Dedifferentiated amniotic fluid mesenchymal stem cell (primary cell): ENCODE measurements around the gene ATG7.
A peak's percentile ranks its signal among the peaks of the same experiment; 100 is the strongest.
"Not testable (repeated sequence)": the region's sequence is repeated elsewhere in the genome, so short reads cannot be mapped to it uniquely, and the experiment has no call there.

Experiments
- DNase-seq: peaks from one replicate; pipeline ENCODE4 v3.0.0-alpha.2; 2016; ENCODE audit errors: extremely low spot score

ATG7 gene

DNA sequence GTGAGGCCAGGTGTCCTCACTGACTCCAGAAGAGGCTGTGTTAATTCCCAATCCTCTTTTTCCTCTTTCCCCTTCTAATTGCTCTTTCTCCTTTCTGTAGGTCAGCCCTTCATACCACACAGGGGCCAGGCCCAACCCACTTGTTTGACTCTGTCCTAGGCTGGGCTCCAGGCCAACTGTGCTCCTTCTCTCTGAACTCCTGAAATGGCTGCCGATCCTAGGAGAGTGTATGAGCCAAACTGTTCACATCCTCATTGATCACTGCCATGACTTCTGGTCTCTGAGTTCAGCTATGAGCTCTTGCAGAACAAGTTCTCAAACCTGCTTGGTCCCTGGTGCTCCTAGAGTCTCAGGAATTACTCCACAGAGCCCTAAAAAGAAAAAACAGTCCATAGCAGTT, 226.4 kb downstream of the ATG7 start:
- no peak for DNase-seq

DNA sequence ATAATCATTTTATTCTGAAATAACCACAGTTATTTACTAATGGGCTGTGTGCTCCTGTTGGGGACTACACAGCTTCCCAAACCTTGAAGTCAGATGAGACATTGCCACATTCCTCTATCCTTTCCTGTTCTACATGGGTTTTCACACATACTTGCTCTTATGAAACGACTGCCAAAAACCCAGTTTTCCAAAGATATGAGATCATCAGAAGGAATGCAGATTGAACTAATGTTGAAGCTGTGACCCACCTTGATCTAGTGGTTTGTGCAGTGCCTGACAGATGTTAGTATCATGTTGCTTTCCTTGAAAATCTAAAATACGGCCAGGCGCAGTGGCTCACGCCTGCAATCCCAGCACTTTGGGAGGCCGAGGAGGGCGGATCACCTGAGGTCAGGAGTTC, 226.9 kb downstream of the ATG7 start:
- DNase-seq: peak; percentile 79

DNA sequence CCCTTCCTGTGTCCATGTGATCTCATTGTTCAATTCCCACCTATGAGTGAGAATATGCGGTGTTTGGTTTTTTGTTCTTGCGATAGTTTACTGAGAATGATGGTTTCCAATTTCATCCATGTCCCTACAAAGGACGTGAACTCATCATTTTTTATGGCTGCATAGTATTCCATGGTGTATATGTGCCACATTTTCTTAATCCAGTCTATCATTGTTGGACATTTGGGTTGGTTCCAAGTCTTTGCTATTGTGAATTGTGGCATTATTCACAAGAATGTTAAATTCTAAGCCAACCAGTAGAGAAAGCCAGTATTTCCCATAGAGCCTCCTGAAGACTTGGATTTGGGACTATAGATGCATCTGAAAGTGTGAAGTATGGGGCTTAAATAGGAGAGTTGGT, 230.2 kb downstream of the ATG7 start:
- DNase-seq: not testable (repeated sequence)

DNA sequence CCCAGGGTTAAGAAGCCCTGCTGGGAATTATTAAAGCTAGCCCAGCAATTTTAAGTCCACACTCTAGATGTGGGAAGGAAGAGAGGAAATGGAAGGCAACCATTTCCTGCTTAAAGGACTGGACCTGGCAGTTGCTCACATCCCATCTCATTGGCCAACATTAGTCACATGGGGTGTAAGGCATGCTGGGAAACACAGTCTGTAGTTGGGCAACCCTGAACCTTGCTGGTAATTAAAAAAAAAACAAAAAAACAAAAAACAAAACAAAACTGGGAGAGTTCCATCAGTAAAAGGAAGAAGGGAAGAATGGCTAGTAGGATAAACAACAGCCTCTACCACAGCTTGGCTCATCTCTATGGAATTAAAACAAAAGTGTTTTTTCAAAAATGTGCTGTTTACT, 235.5 kb downstream of the ATG7 start:
- DNase-seq: no peak

DNA sequence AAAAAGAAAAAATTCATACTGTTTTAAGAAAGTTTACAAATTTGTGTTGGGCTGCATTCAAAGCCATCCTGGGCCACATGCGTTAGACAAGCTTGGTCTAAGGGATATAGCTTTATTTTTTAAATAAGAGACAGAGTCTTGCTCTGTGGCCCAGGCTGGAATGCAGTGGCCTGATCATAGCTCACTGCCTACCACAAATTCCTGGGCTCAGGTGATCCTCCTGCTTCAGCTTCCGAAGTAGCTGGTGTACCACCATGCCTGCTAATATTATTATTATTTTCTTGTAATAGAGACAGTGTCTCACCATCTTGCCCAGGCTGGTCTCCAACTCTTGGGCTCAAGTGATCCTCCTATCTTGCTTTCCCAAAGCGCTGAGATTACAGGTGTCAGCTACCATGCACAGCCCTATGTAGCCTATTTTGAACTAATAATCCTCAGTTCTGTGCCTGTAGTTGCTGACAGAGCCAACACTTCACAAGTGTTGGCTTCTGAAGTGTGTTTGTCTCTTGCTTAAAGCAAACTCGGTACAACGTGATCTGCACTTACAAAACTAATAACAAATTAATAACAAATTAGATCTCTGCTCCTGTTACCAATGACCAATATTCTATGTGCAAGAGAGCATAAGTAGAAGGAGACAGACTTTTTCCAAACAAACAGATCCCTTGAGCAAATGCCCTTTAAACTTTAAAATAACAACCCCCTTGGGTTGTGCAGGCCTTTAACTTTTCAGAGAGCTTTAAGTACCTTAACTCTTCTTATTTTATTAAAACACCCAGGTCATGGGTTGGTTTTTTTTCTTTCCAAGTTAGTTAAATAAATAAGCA, 236.4 kb downstream of the ATG7 start:
- DNase-seq: no peak

DNA sequence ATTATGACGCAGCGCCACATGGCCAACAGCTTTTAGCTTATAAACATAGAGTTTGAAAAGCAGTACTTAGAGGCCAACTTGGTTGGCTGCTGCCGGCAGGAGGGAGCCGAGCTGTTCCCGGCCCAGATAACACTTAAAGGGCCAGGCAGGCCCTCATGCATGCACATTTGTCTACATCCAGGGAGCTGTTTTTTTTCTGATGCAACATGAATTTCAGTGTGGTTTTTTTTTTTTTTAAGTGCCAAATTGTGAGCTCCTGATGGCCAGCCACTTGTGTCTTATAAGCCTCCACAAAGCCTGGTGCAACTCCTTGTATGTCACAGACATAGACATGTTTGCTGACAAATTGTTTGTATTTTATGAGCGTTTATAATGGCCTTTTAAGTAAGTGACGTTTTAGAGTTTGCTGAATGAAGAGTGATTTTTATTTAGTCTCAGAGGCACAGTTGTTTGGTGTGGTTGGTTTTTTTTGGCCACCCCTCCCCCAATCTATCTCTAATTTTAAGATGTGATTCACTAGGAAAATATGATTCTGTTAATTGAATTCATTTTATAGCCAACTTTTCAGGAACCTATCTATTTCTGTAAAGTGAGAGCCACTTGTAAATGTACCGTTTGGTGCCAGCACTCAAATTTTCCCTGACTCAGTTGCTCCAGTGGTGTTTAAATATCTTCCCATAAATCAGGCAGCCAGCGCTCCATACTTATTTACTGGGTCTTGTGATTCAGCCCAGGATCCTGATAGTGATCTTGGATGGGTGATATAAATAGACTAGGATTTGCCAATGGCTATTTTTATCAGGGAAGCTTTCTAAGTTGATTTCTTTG, 237.2 kb downstream of the ATG7 start:
- peak; percentile 85 for DNase-seq

DNA sequence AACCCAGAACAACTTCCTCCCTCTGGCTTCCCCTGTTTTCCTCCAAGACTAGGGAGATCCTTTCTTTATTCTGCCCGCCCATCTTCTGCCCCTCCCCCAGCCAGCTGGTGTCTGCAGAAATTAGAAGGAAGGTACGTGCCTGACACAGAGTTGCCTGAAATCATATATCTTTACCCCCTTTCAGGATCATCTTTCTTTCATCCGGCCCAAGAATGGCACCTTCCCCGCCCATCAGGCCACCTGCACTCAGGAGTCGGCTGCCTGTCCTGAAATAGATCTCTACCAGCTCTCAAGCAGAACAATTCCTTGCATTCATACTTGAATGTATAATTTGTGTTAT, 237.8 kb downstream of the ATG7 start:
- no peak for DNase-seq

DNA sequence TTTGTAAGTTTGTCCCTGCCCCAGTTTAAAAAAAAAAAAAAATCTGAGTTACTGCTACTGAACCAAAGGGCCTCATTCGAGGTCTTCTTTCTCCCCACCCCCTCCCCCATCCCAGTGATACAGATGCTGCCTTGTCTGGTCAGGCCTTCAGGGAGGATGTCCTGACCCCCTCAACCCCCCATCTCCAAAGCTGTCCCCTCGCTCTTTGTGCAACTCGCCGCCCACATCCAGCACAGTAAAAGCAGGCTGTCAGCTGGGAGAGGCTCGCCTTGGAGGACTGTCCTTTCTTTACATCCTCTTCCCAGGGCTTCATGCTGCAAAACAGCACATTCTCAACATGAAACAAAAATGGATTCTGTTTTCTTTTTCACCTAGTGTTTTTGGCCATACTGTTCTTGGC, 238.2 kb downstream of the ATG7 start:
- no peak for DNase-seq

DNA sequence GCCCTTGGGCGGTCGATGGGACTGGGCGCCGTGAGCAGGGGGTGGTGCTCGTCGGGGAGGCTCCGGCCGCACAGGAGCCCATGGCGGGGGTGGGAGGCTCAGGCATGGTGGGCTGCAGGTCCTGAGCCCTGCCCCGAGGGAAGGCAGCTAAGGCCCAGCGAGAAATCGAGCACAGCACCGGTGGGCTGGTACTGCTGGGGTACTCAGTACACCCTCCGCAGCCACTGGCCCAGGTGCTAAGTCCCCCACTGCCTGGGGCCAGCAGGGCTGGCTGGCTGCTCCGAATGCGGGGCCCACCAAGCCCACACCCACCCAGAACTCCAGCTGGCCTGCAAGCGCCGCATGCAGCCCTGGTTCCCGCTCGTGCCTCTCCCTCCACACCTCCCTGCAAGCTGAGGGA, 239.4 kb downstream of the ATG7 start:
- DNase-seq: not testable (repeated sequence)

DNA sequence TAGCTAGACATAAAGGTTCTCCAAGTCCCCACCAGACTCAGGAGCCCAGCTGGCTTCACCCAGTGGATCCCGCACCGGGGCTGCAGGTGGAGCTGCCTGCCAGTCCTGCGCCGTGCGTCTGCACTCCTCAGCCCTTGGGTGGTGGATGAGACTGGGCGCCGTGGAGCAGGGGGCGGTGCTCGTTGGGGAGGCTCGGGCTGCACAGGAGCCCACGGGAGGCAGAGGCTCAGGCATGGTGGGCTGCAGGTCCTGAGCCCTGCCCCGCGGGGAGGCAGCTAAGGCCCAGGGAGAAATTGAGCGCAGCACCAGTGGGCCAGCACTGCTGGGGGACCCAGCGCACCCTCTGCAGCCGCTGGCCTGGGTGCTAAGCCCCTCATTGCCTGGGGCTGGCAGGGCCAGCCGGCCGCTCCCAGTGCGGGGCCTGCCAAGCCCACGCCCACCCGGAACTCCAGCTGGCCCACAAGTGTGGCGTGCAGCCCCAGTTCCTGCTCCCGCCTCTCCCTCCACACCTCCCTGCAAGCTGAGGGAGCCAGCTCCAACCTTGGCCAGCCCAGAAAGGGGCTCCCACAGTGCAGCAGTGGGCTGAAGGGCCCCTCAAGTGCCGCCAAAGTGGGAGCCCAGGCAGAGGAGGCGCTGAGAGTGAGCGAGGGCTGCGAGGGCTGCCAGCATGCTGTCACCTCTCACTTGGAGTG, 241.1 kb downstream of the ATG7 start:
- DNase-seq: not testable (repeated sequence)

DNA sequence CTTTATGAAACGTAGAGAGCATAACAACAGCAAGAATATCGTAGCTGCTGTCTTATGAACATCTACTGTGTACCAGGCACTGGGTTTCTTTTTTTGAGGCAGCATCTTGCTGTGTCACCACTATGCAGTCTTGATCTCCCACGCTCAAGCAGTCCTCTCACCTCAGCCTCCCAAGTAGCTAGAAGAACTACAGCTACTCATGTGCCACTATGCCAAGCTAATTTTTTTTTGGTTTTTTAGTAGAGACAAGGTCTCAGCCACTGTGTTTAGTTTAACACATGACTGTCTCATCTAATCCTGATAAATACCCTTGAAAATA, 241.6 kb downstream of the ATG7 start:
- no peak for DNase-seq

DNA sequence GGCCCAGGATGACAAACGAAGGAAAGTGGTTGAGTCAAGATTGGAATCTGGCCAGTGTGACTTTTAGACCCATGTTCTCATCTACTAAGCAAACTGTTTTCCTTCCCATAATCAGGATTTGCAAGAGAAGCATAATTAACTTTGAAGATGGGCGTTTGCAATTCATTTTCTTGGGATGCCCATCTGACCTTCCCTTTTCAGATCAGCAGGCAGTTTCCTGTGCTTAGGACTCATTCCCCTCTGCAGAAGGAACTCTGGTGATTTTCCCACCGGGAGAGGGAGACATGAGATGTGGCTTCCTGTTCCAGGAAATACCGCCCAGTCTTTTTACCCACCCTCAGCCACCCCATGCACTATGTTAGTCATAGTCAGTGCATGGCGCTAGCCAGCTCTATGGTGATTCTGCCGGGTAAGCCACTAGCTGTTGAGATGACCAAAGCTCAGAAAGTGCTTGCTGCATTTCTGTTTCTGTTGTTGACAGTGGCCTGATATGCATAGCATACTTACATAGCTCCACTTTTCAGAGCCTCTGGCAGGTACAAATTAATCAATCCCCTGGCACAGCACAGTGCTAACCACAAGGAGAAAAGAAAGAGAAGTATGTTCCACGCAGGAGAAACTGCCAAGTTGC, 242.1 kb downstream of the ATG7 start:
- DNase-seq: peak; percentile 72

DNA sequence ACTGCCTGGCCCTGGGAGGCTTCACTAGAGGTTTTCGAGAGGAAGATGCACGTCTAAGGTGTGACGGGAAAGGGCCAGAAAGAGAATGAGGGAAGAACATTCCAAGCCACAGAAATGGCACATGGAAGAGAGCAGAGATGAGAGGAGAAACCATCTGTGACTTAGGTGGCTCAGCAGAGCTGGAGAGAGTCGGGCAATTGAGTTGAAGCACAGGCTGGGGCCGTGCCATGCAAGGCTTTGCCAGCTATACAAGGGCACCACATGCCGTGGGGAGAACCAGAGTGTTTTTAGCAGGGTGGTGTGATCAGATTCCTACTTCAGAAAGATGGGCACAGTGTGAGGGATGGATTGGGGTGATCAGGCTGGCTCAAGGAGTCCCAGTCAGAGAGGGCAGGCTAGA, 245.4 kb downstream of the ATG7 start:
- no peak for DNase-seq

DNA sequence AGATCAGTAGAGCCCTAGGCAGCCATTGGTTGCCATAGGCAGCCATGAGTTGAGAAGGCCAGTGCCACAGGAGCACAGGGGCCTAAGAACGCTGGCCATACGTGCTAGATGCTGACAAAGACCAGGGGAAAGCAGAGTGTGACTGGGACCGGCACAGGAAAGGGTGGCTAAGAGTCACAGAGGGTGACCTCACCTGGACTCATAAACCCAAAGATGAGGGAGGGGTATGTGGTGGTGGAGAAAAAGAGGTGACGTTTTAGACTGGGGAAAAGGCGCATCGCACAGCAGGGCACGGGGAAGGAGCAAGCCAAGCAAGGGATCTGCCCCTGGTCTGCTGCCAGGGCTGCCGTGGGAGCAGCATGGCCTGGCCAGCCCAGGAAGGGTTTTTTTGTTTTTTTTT, 249.0 kb downstream of the ATG7 start:
- DNase-seq: no peak

DNA sequence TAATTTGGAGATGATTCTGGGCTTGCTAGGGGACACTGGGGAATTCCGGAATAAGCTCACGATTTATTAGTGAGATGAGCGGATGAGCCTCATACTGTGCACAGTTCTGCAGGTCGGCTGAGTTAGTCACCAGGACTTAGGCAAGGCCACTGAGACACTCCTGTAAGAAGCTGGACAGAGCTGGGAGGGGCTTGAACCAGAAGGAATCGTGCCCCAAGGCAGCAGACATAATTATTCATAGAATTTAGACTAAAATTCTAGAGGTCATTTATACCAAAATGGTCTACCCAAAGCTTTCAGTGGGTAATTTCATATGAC, 250.2 kb downstream of the ATG7 start:
- DNase-seq: no peak

DNA sequence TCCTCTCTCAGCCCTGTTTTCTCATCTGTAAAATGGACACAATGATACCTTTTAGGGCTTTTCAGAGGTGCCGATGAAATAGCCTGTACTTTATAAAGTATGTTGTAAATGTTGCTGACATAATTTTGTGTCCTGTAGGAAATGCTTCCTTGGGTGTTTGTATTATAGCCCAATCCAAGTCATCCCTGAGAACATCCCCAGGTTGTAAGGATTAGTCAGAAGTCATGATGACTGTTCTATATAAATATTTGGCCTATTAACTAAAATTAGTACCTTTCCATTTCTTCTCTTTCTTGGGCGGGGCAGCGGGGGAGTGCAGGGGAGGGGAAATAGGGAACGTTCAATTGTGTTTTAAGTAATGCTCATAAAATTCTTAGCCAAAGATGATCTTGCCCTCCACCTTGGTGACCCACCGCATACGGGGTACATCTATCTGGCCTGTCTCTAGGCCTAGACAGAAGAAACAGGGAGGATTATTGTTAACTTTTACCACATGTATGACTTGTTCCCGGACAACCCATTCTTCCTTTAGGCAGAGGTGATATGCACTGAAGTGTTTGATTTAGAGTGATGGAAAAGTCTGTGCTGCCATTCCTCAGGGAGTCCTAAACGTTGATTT, 250.9 kb downstream of the ATG7 start:
- DNase-seq: no peak

DNA sequence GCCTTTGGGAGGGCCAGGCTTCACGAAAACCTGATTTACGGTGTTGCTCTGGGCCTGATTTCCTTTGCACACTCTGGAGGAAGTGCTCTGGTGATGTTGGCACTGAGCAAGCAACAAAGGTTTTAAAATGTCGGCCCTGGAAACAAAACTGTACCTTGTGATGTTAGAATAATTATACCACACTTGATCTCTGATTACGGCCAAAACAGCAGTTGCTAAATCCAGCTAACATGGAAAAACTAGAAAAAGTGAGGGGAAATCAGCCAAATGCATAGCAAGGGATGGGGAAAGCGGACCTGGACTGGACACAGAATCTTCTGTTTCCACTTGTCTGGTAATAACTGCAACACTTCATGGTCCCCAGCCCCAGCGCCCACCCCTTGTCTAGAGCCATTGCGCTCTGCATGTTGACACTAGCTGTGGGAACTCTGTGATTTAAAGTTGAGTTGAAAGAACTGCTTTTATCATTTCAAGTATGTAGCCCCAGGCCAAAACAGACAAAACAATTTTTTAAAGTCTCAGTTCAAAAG, 251.4 kb downstream of the ATG7 start:
- DNase-seq: no peak

DNA sequence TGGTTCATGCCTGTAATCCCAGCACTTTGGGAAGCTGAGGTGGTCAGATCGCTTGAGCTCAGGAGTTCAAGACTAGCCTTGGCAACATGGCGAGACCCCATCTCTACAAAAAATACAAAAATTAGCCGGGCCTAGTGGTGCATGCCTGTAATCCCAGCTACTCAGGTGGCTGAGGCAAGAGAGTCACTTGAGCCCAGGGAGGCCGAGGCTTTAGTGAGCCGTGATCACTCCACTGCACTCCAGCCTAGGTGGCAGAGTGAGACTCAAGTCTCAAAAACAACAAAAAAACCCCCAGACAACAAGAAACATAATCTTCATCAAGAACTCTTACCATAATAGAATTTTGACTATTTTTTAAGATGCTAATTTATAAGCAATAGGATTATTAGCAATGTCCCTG, 253.9 kb downstream of the ATG7 start:
- DNase-seq: not testable (repeated sequence)

DNA sequence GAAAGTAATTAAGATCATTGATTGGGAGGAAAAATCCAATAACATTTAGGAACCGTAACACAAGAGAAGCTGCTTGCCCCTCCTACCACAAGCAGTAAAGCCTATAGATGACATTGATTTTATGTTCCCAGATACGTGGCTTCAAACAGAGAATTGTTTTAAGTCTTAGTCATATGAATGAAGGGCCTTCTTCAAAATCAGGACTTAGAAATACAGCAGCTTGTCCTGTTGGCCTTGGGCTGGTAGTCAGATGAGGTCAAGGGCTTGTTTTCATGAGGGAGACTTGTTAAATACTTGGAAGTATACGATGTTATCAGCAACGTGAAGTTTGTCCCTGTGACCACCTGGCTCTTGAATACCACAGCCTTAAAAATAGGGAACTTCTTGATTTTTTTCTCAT, 257.1 kb downstream of the ATG7 start:
- no peak for DNase-seq

DNA sequence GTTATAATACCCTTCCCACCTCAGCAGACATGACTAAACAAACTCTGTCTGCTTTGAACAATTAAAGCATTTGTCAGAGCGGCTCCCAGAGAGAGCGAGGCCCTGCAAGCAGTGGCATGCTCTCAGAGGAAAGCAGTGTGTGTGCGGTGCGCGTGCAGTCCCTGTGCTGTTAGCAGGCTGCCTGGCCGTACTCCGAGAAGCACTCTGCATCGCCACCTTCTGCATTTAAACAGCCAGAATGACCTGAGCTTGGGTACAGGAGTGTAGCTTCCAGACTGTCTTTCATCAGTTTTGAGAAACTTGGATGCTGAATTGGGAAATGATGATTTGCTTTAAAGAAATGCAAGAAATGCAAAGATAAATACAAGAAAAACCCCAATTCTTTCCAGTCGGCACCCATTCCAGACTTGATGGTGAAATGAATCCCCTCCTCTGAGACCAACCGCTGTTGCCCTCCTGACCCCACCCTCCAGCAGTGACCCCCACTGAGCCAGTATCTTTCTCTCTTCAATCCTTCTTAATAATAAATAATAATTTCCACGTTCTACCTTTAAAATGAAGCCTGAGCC, 258.0 kb downstream of the ATG7 start:
- DNase-seq: peak; percentile 75

DNA sequence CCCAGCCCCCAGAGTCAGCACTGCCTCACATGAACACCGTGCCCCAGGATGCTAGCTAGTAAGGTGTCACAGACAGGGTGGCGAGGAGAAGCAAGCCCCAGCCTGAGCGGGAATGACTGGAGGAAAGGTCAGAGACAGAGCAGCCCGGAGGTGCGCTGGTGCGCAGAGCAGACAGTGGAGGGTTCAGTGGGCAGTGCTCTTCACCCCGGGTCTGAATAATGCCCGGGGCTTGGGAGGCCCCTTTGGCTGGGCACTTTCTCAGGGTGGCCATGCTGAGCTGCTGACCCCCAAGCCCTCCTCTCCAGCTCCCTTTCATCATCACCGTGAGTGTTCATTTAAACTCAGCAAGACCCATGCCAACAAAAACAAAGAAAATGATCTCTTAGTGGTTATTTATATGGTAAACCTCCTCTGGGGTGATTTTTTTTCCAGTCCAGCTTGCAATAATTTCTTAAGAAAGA, 260.8 kb downstream of the ATG7 start:
- no peak for DNase-seq
